HG03060 (cell line): ENCODE measurements around the gene DMRT1.

Experiments used
- ATAC-seq: cut with Tn5 transposase; IDR thresholded peaks from one replicate; pipeline ENCODE4 v1.9.1; 2021; ENCODE audit warnings: low read depth, moderate number of reproducible peaks; ENCODE audit not compliant: unreplicated experiment

Gene DMRT1

GRCh38 chr9:969310-970150 lies 128.0 kb downstream of the DMRT1 start:
- ATAC-seq, result no peak

- ATAC-seq, result no peak
These were observed 128.9 kb downstream of the DMRT1 start for GRCh38 chr9:970151-970996.

GRCh38 chr9:971901-972500 lies 130.5 kb downstream of the DMRT1 start:
- ATAC-seq, result no peak

DNA sequence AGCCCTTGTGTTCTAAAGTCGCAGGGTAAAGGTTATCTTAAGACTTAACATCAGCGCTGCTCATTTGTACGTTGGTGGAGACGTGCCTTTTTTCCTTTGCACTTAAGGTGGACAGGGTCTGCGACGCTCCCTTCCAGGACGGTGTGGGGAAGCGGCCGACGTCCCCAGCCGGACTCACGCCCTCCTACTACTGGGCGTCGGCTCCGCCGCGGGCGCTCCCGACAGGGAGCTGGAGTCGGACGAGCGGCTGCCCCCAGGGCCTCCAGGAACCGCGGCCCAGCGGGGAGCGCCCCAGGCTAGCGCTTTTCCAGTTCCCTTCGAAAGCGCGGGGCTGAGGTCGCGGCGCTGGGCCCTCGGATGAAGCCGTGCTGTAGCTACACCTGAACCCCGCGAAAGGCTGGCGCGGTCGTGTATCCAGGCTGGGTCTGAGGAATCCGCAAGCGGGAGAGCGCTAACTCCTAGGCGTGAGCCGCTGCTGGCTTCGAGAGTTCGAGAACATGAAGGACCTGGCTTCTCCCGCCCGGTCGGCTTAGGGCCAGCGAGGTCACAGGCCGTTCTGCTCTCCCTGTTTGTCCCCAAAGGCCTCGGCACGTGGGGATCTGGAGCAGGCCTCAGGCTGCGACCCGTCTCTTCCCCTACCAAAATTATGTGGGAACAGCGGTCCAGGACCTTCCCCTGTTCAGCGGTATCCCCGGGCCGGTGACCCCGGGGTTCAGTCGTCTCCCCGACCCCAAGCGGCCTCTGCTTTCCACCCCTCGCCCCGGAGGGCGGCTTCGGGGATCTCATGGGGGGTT lies 131.2 kb downstream of the DMRT1 start:
- ATAC-seq, result no peak

DNA sequence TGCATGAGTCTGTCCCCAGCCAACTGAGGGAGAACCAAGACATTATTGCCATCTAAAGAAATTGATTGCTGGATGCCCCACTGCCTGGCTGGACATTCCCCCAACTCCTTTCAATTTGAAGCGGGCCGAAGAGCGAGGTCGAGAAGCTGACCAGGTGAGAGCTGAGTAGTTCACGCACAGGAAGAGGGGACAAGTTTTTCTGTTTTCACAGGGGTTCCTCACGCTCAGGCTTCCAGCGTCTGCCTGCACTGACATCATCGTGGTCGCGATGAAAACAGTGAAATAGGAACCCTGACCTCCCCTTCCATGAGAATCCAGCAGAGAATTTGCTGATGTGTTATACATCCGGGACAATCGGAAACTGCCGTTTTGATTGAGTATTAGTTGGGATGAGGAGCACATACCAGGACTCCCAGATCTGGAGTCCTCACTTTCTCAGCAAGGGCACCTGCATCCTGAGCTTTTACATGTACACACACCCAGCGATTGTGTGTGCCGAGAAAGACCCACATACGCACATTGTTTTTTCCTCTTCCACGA lies 131.9 kb downstream of the DMRT1 start:
- no peak for ATAC-seq

GRCh38 chr9:974031-974995 lies 132.8 kb downstream of the DMRT1 start:
- ATAC-seq, result no peak

DNA sequence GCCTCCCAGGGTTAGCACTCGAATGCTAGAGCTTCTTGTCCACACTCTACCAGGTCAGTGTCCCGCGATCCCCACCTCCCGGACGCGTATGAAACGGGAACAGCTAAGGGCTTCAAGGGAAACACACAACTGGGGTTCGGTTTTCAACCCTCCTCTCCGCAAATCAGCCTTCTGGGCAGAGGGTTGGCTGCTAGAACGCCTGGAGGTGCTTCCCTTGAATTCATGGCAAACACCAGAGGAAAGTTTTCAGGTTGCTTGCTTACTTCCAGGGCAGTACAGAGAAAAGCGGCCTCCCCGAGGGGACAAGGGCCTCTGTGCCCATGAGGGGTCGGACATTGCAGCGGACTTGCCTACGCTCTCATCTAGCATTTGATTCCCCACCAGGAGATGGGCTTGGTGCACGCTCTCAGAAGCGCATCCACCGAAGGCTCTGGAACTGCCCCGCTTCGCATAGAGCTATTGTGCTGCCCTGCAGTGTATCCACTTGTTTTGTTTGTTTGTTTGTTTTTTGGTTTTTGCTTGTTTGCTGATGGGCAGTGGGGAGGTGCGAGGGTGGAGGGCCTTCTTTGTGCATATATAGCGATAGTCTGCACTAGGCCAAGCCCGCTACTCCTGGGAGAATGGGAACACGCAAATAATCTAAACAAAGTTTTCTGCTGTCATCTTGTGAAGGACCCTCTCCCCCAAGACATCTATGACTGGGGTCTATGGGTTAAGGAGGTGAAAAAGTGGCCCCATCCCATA lies 133.7 kb downstream of the DMRT1 start:
- no peak for ATAC-seq

GRCh38 chr9:975740-976257 lies 134.3 kb downstream of the DMRT1 start:
- ATAC-seq, result no peak

GRCh38 chr9:976258-976942 lies 134.9 kb downstream of the DMRT1 start, which contains the start of gene DMRT3:
Gene DMRT3 (plus strand): TSS chr9:976655. CDS start chr9:977002, 347 bp downstream.
- no peak for ATAC-seq

DNA sequence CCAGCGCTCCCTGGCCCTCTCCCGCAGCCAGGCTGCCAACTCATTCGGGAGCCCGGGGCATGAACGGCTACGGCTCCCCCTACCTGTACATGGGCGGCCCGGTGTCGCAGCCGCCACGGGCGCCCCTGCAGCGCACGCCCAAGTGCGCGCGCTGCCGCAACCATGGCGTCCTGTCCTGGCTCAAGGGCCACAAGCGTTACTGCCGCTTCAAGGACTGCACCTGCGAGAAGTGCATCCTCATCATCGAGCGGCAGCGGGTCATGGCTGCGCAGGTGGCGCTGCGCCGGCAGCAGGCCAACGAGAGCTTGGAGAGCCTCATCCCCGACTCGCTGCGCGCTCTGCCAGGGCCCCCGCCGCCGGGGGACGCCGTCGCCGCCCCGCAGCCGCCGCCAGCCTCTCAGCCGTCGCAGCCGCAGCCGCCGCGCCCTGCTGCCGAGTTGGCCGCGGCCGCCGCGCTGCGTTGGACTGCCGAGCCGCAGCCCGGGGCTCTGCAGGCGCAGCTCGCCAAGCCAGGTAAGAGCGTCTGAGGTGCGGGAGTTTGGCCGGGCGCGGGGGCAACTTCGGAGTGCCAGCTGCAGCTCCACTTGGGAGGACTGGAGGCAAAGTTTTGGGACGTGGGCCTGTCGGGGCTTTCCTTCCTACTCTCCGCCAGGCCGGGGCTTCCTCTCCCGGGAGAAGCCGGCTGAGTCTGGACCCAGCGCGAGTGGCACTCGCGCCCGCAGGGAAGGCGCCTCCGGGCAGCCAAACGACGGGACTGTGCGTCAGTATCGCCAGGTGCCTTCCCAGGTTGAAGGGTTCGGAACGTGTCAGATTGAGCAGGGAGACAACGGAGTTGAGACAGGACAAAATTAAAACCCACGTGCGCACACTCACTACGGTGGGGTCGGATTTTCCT lies 135.7 kb downstream of the DMRT1 start:
- no peak for ATAC-seq

DNA sequence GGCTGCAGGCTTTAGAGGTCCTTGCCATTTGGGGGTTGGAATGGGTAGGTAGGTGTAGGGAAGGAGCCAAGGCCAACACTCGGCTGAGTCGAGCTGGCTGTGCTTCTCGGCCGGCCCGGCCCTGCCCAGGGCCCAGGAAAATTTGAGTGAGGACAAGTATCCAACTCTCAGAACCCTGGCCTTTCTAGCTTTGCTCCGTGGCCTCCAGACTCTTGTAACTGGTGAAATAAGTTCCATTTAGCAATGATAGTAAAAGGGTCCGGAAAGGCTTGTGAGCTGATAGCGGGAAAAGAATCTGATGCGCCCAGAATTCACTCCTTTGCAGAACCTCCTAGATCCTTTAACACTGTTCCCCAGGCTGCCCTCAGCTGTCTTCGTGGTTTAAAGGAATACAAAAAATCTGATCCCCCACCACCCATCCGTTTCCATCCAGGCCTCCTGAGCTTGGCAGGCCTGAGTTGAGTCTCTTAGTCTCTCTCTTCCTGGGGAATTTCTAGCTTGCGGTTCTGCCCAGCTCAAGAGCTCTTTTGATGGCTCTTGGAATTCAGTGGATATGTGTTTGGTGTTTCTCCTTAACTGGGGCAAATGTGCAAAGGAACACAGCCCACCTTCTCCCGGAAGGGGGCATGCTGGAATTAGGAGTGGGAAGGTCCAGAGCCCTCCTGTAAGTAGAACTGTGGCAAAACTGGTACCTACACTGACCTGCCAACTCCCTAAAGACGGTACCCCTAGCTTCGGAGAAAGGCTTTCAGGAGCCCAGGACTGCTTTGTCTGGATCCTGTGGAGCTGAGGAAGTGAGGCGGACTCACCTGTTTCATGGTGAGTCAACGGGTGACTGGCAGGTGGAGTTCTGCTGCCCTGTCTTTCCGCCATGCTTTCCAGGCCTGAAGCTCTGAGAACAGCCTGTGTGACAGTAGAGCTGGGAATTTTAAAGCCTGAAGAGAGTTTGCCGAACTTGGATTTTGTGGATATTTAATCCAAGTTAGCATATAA lies 136.6 kb downstream of the DMRT1 start:
- no peak for ATAC-seq

DNA sequence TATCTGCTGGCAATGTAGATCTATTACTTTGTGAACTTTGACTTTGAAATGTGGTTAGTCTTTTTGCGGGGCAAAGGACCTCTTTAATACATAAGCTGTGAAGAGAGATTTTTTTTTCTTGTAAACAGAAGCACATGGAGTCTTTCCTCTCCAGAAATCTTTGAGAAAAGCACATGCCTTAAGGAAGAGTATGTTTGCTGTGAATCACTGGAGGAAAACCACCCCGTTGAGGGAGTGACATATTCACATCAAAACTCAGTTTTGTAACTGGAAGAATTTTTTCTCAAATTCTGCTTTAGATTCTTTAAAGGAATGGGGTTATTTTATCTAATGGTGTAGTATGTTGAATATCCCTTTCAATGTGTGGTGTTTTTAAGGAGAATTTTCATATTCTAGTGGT lies 138.5 kb downstream of the DMRT1 start:
- no peak for ATAC-seq

- no peak for ATAC-seq
These were observed 139.1 kb downstream of the DMRT1 start for GRCh38 chr9:980640-981039.

GRCh38 chr9:981491-981898 lies 140.0 kb downstream of the DMRT1 start:
- ATAC-seq, result no peak
